ENCODE measurements around the gene YAP1.
"Not testable (repeated sequence)": the region's sequence is repeated elsewhere in the genome, so short reads cannot be mapped to it uniquely, and the experiment has no call there.

YAP1 gene

GRCh38 chr11:102199673-102200072 lies 89.4 kb downstream of the YAP1 start:
- no peak for DNase-seq (ENCODE audit: low read depth in 3 of 3)

GRCh38 chr11:102200325-102200724 lies 90.1 kb downstream of the YAP1 start:
- DNase-seq (ENCODE audit: low read depth in 3 of 3): not testable (repeated sequence)

GRCh38 chr11:102201776-102202175 lies 91.5 kb downstream of the YAP1 start:
- DNase-seq (ENCODE audit: low read depth in 3 of 3): no peak

- no peak for DNase-seq (ENCODE audit: low read depth in 3 of 3)
Measured at GRCh38 chr11:102202972-102203371, 92.7 kb downstream of the YAP1 start.

GRCh38 chr11:102204174-102204573 lies 93.9 kb downstream of the YAP1 start:
- DNase-seq (ENCODE audit: low read depth in 3 of 3): no peak

GRCh38 chr11:102205805-102206204 lies 95.6 kb downstream of the YAP1 start:
- no peak for DNase-seq (ENCODE audit: low read depth in 3 of 3)

GRCh38 chr11:102208835-102209234 lies 98.6 kb downstream of the YAP1 start:
- no peak for DNase-seq (ENCODE audit: low read depth in 3 of 3)

- DNase-seq (ENCODE audit: low read depth in 3 of 3): no peak
Measured at GRCh38 chr11:102214623-102215022, 104.4 kb downstream of the YAP1 start.

- no peak for DNase-seq (ENCODE audit: low read depth in 3 of 3)
Measured at GRCh38 chr11:102216433-102217075, 106.3 kb downstream of the YAP1 start.

- no peak for DNase-seq (ENCODE audit: low read depth in 3 of 3)
Measured at GRCh38 chr11:102220728-102221467, 110.7 kb downstream of the YAP1 start.

GRCh38 chr11:102223859-102224258 lies 113.6 kb downstream of the YAP1 start:
- no peak for DNase-seq (ENCODE audit: low read depth in 3 of 3)

GRCh38 chr11:102225689-102226568 lies 115.7 kb downstream of the YAP1 start:
- DNase-seq (ENCODE audit: low read depth in 3 of 3): no peak

- DNase-seq (ENCODE audit: low read depth in 3 of 3): no peak
Measured at GRCh38 chr11:102226702-102227490, 116.6 kb downstream of the YAP1 start.

GRCh38 chr11:102229510-102230123 lies 119.4 kb downstream of the YAP1 start:
- no peak for DNase-seq (ENCODE audit: low read depth in 3 of 3)

GRCh38 chr11:102230186-102230585 lies 119.9 kb downstream of the YAP1 start:
- no peak for DNase-seq (ENCODE audit: low read depth in 3 of 3)

- DNase-seq (ENCODE audit: low read depth in 3 of 3): no peak
Measured at GRCh38 chr11:102230911-102231310, 120.7 kb downstream of the YAP1 start.

GRCh38 chr11:102234779-102235439 lies 124.7 kb downstream of the YAP1 start:
- DNase-seq (ENCODE audit: low read depth in 3 of 3): no peak

GRCh38 chr11:102237096-102237735 lies 127.0 kb downstream of the YAP1 start:
- no peak for DNase-seq (ENCODE audit: low read depth in 3 of 3)

- DNase-seq (ENCODE audit: low read depth in 3 of 3): no peak
Measured at GRCh38 chr11:102238391-102238821, 128.2 kb downstream of the YAP1 start.

GRCh38 chr11:102239448-102239847 lies 129.2 kb downstream of the YAP1 start:
- no peak for DNase-seq (ENCODE audit: low read depth in 3 of 3)
